H9 (cell line): ENCODE results near the gene ABR. TPM values are rescaled to one million over a fixed set of nuclear protein-coding genes. Genes with fewer than 3 reads are reported as not detected.

Experiments used
- DNase-seq: peaks from one replicate; pipeline ENCODE4 v3.0.0-alpha.2; 2017
- H2AFZ ChIP-seq: one replicate; pipeline ENCODE4 v1.6.1; 2013; ENCODE audit warnings: mild to moderate bottlenecking, low read length, control low read depth, moderate library complexity
- H2AK5ac ChIP-seq: 2 replicates; pipeline ENCODE4 v1.6.1; 2013; ENCODE audit warnings: low read length, control low read depth, mixed read lengths; ENCODE audit not compliant: insufficient read length
- H2BK120ac ChIP-seq: one replicate; pipeline ENCODE4 v1.6.1; 2013; ENCODE audit warnings: low read depth, mild to moderate bottlenecking, low read length, control low read depth, inconsistent platforms; ENCODE audit not compliant: poor library complexity, severe bottlenecking
- H2BK12ac ChIP-seq: 2 replicates; pipeline ENCODE4 v1.6.1; 2013; ENCODE audit warnings: low read length, control low read depth, mixed read lengths, low read depth; ENCODE audit not compliant: insufficient read length
- H2BK15ac ChIP-seq: 2 replicates; pipeline ENCODE4 v1.6.1; 2013; ENCODE audit warnings: low read depth, low read length, control low read depth
- H2BK20ac ChIP-seq: one replicate; pipeline ENCODE4 v1.6.1; 2013; ENCODE audit warnings: low read depth, mild to moderate bottlenecking, low read length, control low read depth, inconsistent platforms; ENCODE audit not compliant: poor library complexity, severe bottlenecking
- H2BK5ac ChIP-seq: 2 replicates; pipeline ENCODE4 v1.6.1; 2013; ENCODE audit warnings: low read length, control low read depth, mixed read lengths; ENCODE audit not compliant: insufficient read length
- H3K14ac ChIP-seq: 2 replicates; pipeline ENCODE4 v1.6.1; 2013; ENCODE audit warnings: low read length, control low read depth; ENCODE audit not compliant: insufficient read depth
- H3K18ac ChIP-seq: 2 replicates; pipeline ENCODE4 v1.6.1; 2013; ENCODE audit warnings: low read depth, mild to moderate bottlenecking, mixed read lengths, low read length, control low read depth; ENCODE audit not compliant: insufficient read length
- H3K23ac ChIP-seq: 2 replicates; pipeline ENCODE4 v1.6.1; 2013; ENCODE audit warnings: low read length, control low read depth, mixed read lengths, low read depth; ENCODE audit not compliant: insufficient read length
- H3K23me2 ChIP-seq: 2 replicates; pipeline ENCODE4 v1.6.1; 2013; ENCODE audit warnings: low read depth, mild to moderate bottlenecking, mixed read lengths, low read length, control low read depth; ENCODE audit not compliant: insufficient read length, poor library complexity, severe bottlenecking
- H3K27ac ChIP-seq: 2 replicates; pipeline ENCODE4 v1.5.1; 2013; ENCODE audit warnings: low read length, control low read depth, mixed read lengths, low read depth; ENCODE audit not compliant: insufficient read length
- H3K27me3 ChIP-seq: 2 replicates; pipeline ENCODE4 v1.6.1; 2013; ENCODE audit warnings: low read length, control low read depth, inconsistent platforms; ENCODE audit not compliant: insufficient read depth
- H3K4ac ChIP-seq: 2 replicates; pipeline ENCODE4 v1.6.1; 2013; ENCODE audit warnings: low read depth, mild to moderate bottlenecking, control low read depth, inconsistent platforms, low read length, moderate library complexity
- H3K4me1 ChIP-seq: 2 replicates; pipeline ENCODE4 v1.6.1; 2013; ENCODE audit warnings: low read length, control low read depth, inconsistent platforms; ENCODE audit not compliant: insufficient read depth
- H3K4me2 ChIP-seq: 2 replicates; pipeline ENCODE4 v1.6.1; 2013; ENCODE audit warnings: low read length, control low read depth, mixed read lengths; ENCODE audit not compliant: insufficient read length, insufficient read depth
- H3K56ac ChIP-seq: 2 replicates; pipeline ENCODE4 v1.6.1; 2013; ENCODE audit warnings: low read depth, mild to moderate bottlenecking, mixed read lengths, low read length, control low read depth; ENCODE audit not compliant: insufficient read length
- H3K79me1 ChIP-seq: 2 replicates; pipeline ENCODE4 v1.6.1; 2013; ENCODE audit warnings: low read depth, mild to moderate bottlenecking, moderate library complexity, low read length, control low read depth, inconsistent platforms; ENCODE audit not compliant: insufficient read depth, poor library complexity, severe bottlenecking
- H3K79me2 ChIP-seq: 2 replicates; pipeline ENCODE4 v1.6.1; 2013; ENCODE audit warnings: low read length, control low read depth, inconsistent platforms; ENCODE audit not compliant: insufficient read depth
- H3K9ac ChIP-seq: 2 replicates; pipeline ENCODE4 v1.6.1; 2013; ENCODE audit warnings: low read length, control low read depth, mixed read lengths; ENCODE audit not compliant: insufficient read length; ENCODE audit errors: extremely low read depth
- H3K9me3 ChIP-seq: one replicate; pipeline ENCODE4 v1.6.1; 2013; ENCODE audit warnings: low read depth, low read length, inconsistent platforms; ENCODE audit not compliant: control insufficient read depth
- H3T11ph ChIP-seq: one replicate; pipeline ENCODE4 v1.6.1; 2013; ENCODE audit warnings: mild to moderate bottlenecking, low read length, control low read depth, inconsistent platforms
- H4K20me1 ChIP-seq: one replicate; pipeline ENCODE4 v1.6.1; 2013; ENCODE audit not compliant: control insufficient read depth, insufficient read length, insufficient read depth
- H4K5ac ChIP-seq: 2 replicates; pipeline ENCODE4 v1.6.1; 2013; ENCODE audit warnings: low read depth, mild to moderate bottlenecking, mixed read lengths, low read length, control low read depth; ENCODE audit not compliant: insufficient read length
- H4K8ac ChIP-seq: replicated peaks from 2 replicates; pipeline ENCODE4 v1.6.1; 2013; ENCODE audit warnings: low read length, control low read depth, mixed read lengths, low read depth; ENCODE audit not compliant: insufficient read length
- H4K91ac ChIP-seq: 2 replicates; pipeline ENCODE4 v1.6.1; 2013; ENCODE audit warnings: low read depth, mild to moderate bottlenecking, moderate library complexity, mixed read lengths, low read length, control low read depth; ENCODE audit not compliant: insufficient read length
- H3K27ac Mint-ChIP-seq, 3 experiments: 2 replicates in 2 of 3; 3 replicates in 1 of 3; pipeline ENCODE4 v1.8.0; 2020 to 2021; ENCODE audit warnings: mixed read lengths in 3 of 3, mild to moderate bottlenecking in 1 of 3, moderate library complexity in 1 of 3
- H3K27me3 Mint-ChIP-seq: 2 replicates; pipeline ENCODE4 v1.8.0; 2021; ENCODE audit warnings: low read depth, mild to moderate bottlenecking, moderate library complexity, mixed read lengths
- H3K36me3 Mint-ChIP-seq, 3 experiments: 2 replicates in 2 of 3; 3 replicates in 1 of 3; pipeline ENCODE4 v1.8.0; 2020 to 2021; ENCODE audit warnings: low read depth in 3 of 3, mixed read lengths in 3 of 3; ENCODE audit not compliant: insufficient read depth in 1 of 3
- H3K4me1 Mint-ChIP-seq, 2 experiments: 2 replicates each; pipeline ENCODE4 v1.8.0; 2020; ENCODE audit warnings: mixed read lengths in 2 of 2
- H3K4me3 Mint-ChIP-seq, 2 experiments: 2 replicates in 1 of 2; 3 replicates in 1 of 2; pipeline ENCODE4 v1.8.0; 2020 to 2021; ENCODE audit warnings: mild to moderate bottlenecking in 2 of 2, mixed read lengths in 2 of 2, moderate library complexity in 1 of 2
- H3K9me3 Mint-ChIP-seq, 2 experiments: 2 replicates in 1 of 2; 3 replicates in 1 of 2; pipeline ENCODE4 v1.8.0; 2020; ENCODE audit warnings: mild to moderate bottlenecking in 2 of 2, mixed read lengths in 2 of 2, moderate library complexity in 1 of 2
- CTCF ChIP-seq: fragments of 200-600 bp; sonication (generic); conservative IDR thresholded peaks from 3 replicates; pipeline ENCODE4 v1.8.0; 2021; ENCODE audit warnings: antibody characterized with exemption, mild to moderate bottlenecking
- WGBS: extraction: QIAGEN DNeasy Blood & Tissue Kit; methylation state at CpG from one replicate; pipeline ENCODE4 v1.1.7; 2013; ENCODE audit warnings: missing lambda C conversion rate, low lambda C conversion rate, mixed read lengths; ENCODE audit not compliant: insufficient read length; ENCODE audit errors: extremely low coverage; 5-methylcytosine and 5-hydroxymethylcytosine counted together
- total RNA-seq: library from RNA; stranded (reverse); gene quantifications from 2 replicates; pipeline ENCODE4 v1.2.1, GENCODE V29; 2021

ABR gene
- total RNA-seq, 1 experiment from 2014 or later: 34.7 TPM

GRCh38 chr17:1011760-1012735 is 167.7 kb downstream of the ABR start:
- Mint-ChIP-seq H3K4me3 (no peak overlapping the region), H3K27ac (peak overlapping the region in 2 of 3 experiments; percentile 48 to 87; a peak in 3 of 7 replicates), H3K27me3 (0 out of 2 replicates have a peak, but pooled peaks cover 2% of the 10 kb centered on the region), H3K9me3 (no peaks in the 10 kb centered on the region), H3K4me1 (no peaks in the 10 kb centered on the region), H3K36me3 (no peaks in the 10 kb centered on the region)
- Histone ChIP-seq H3T11ph (no peak overlapping the region), H4K8ac (no peak overlapping the region), H3K56ac (no peak overlapping the region), H3K23ac (no peak overlapping the region), H3K23me2 (no peaks in the 10 kb centered on the region), H3K18ac (no peak overlapping the region), H2AK5ac (no peak overlapping the region), H3K9me3 (no peaks in the 10 kb centered on the region), H3K4me1 (no peaks in the 10 kb centered on the region), H3K4me2 (no peak overlapping the region), H2BK120ac (no peak overlapping the region), H2BK20ac (no peak overlapping the region), H3K79me2 (no peaks in the 10 kb centered on the region), H3K9ac (no peak overlapping the region), H3K27me3 (no peaks in the 10 kb centered on the region), H4K5ac (no peak overlapping the region), H4K20me1 (no peaks in the 10 kb centered on the region), H3K4ac (no peak overlapping the region), H4K91ac (no peak overlapping the region), H2BK5ac (no peak overlapping the region), H2AFZ (no peak overlapping the region), H3K79me1 (no peaks in the 10 kb centered on the region), H2BK15ac (no peak overlapping the region), H3K27ac (no peak overlapping the region), H3K14ac (no peak overlapping the region; the same call in 1 of the 2 replicates), H2BK12ac (no peak overlapping the region)
- DNase-seq: no peak
- WGBS: no CpG with 5 or more reads among the region's 57 CpGs
- TF ChIP-seq CTCF: no peak
